ENCODE measurements around the gene ACAD11.
A peak's percentile ranks its signal among the peaks of the same experiment; 100 is the strongest.
"Not testable (repeated sequence)": the region's sequence is repeated elsewhere in the genome, so short reads cannot be mapped to it uniquely, and the experiment has no call there.

ACAD11 gene

GRCh38 chr3:132652640-132653270 is 6.9 kb downstream of the ACAD11 start:
- no peak for DNase-seq (ENCODE audit: low read depth, low spot score)

GRCh38 chr3:132650153-132650552 is 9.5 kb downstream of the ACAD11 start:
- DNase-seq (ENCODE audit: low read depth, low spot score) = no peak

- DNase-seq (ENCODE audit: low read depth, low spot score) = no peak
These were observed 14.6 kb downstream of the ACAD11 start for GRCh38 chr3:132645058-132645457.

GRCh38 chr3:132643366-132643765 is 16.2 kb downstream of the ACAD11 start:
- DNase-seq (ENCODE audit: low read depth, low spot score) = no peak

- no peak for DNase-seq (ENCODE audit: low read depth, low spot score)
These were observed 17.1 kb downstream of the ACAD11 start for GRCh38 chr3:132642539-132642847.

GRCh38 chr3:132641837-132642538 is 17.6 kb downstream of the ACAD11 start:
- peak; percentile 31 for DNase-seq (ENCODE audit: low read depth, low spot score)

GRCh38 chr3:132641427-132641826 is 18.2 kb downstream of the ACAD11 start:
- DNase-seq (ENCODE audit: low read depth, low spot score) = not testable (repeated sequence)

- no peak for DNase-seq (ENCODE audit: low read depth, low spot score)
These were observed 20.9 kb downstream of the ACAD11 start for GRCh38 chr3:132638706-132639105.

- DNase-seq (ENCODE audit: low read depth, low spot score) = no peak
These were observed 22.0 kb downstream of the ACAD11 start for GRCh38 chr3:132637590-132637989.

GRCh38 chr3:132635052-132635451 is 24.6 kb downstream of the ACAD11 start:
- DNase-seq (ENCODE audit: low read depth, low spot score) = no peak

- no peak for DNase-seq (ENCODE audit: low read depth, low spot score)
These were observed 29.0 kb downstream of the ACAD11 start for GRCh38 chr3:132630612-132631011.

- DNase-seq (ENCODE audit: low read depth, low spot score) = no peak
These were observed 29.7 kb downstream of the ACAD11 start for GRCh38 chr3:132629928-132630327.

GRCh38 chr3:132628157-132628556 is 31.5 kb downstream of the ACAD11 start:
- DNase-seq (ENCODE audit: low read depth, low spot score) = no peak

GRCh38 chr3:132626955-132627354 is 32.7 kb downstream of the ACAD11 start:
- no peak for DNase-seq (ENCODE audit: low read depth, low spot score)

- no peak for DNase-seq (ENCODE audit: low read depth, low spot score)
These were observed 34.0 kb downstream of the ACAD11 start for GRCh38 chr3:132625613-132626012.

- DNase-seq (ENCODE audit: low read depth, low spot score) = no peak
These were observed 34.8 kb downstream of the ACAD11 start for GRCh38 chr3:132624790-132625189.

GRCh38 chr3:132623646-132624045 is 36.0 kb downstream of the ACAD11 start:
- no peak for DNase-seq (ENCODE audit: low read depth, low spot score)

GRCh38 chr3:132622761-132623160 is 36.8 kb downstream of the ACAD11 start:
- DNase-seq (ENCODE audit: low read depth, low spot score) = no peak

- DNase-seq (ENCODE audit: low read depth, low spot score) = no peak
These were observed 37.5 kb downstream of the ACAD11 start for GRCh38 chr3:132622148-132622547.

GRCh38 chr3:132616780-132617179 is 42.8 kb downstream of the ACAD11 start:
- DNase-seq (ENCODE audit: low read depth, low spot score) = no peak

- no peak for DNase-seq (ENCODE audit: low read depth, low spot score)
These were observed 43.7 kb downstream of the ACAD11 start for GRCh38 chr3:132615881-132616280.

- not testable (repeated sequence) for DNase-seq (ENCODE audit: low read depth, low spot score)
These were observed 44.3 kb downstream of the ACAD11 start for GRCh38 chr3:132615301-132615700.

GRCh38 chr3:132606620-132607019 is 53.0 kb downstream of the ACAD11 start:
- not testable (repeated sequence) for DNase-seq (ENCODE audit: low read depth, low spot score)

- DNase-seq (ENCODE audit: low read depth, low spot score) = no peak
These were observed 53.5 kb downstream of the ACAD11 start for GRCh38 chr3:132606085-132606484.

All from smooth muscle cell of the brain vasculature (primary cell).